Neural cell (in vitro differentiated cells): ENCODE data around the gene APOL6.

ENCODE experiments used
- POLR2AphosphoS5 ChIP-seq: IDR thresholded peaks from 2 replicates; pipeline ENCODE4 v1.6.1; 2012
- REST ChIP-seq: IDR thresholded peaks from 2 replicates; pipeline ENCODE4 v1.6.1; 2012; ENCODE audit warnings: borderline replicate concordance
- SMC3 ChIP-seq: fragments of 450-650 bp; conservative IDR thresholded peaks from 2 replicates; pipeline ENCODE4 v1.6.1; 2014; ENCODE audit warnings: antibody characterized with exemption, mild to moderate bottlenecking, moderate library complexity; ENCODE audit not compliant: poor library complexity
- TF ChIP-seq, protein P1 (sequence below): fragments of 450-650 bp; IDR thresholded peaks from 2 replicates; pipeline ENCODE4 v1.5.1; 2014; ENCODE audit warnings: antibody characterized with exemption, mild to moderate bottlenecking, moderate library complexity; ENCODE audit not compliant: poor library complexity, severe bottlenecking

GRCh38 chr22:35621451-35621850, 26.8 kb upstream of the APOL6 start:
- TF ChIP-seq SMC3 (no peak), POLR2AphosphoS5 (no peak), REST (no peak)
- TF ChIP-seq, protein P1, sequence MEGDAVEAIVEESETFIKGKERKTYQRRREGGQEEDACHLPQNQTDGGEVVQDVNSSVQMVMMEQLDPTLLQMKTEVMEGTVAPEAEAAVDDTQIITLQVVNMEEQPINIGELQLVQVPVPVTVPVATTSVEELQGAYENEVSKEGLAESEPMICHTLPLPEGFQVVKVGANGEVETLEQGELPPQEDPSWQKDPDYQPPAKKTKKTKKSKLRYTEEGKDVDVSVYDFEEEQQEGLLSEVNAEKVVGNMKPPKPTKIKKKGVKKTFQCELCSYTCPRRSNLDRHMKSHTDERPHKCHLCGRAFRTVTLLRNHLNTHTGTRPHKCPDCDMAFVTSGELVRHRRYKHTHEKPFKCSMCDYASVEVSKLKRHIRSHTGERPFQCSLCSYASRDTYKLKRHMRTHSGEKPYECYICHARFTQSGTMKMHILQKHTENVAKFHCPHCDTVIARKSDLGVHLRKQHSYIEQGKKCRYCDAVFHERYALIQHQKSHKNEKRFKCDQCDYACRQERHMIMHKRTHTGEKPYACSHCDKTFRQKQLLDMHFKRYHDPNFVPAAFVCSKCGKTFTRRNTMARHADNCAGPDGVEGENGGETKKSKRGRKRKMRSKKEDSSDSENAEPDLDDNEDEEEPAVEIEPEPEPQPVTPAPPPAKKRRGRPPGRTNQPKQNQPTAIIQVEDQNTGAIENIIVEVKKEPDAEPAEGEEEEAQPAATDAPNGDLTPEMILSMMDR: no peak
